K562 (cell line): ENCODE results near the gene CFHR2. TPM values are rescaled to one million over a fixed set of nuclear protein-coding genes. Genes with fewer than 3 reads are reported as not detected.

Experiments
- ATAC-seq: fragments of 200-7000 bp; cut with Tn5 transposase; 3 replicates; pipeline ENCODE4 v1.9.1; 2020; ENCODE audit warnings: moderate library complexity
- BruUV-seq: library from RNA; stranded (reverse); fragments of 400-500 nt; replicated peaks from 2 replicates; lab custom pipeline; 2021; lab: Mats Ljungman, UMichigan
- CTCF ChIA-PET: fragments of 300-600 bp; formaldehyde crosslinking; extraction: SDS; loops from one replicate; lab custom pipeline; 2021; ENCODE audit warnings: low intra/inter-chr PET ratio; lab: Yijun Ruan, JAX
- POLR2A ChIA-PET: fragments of 300-600, 350-650 bp; sonication (Branson Sonifier 250); formaldehyde crosslinking; extraction: SDS; loops from one replicate; lab custom pipeline; 2021; ENCODE audit warnings: antibody characterized with exemption, inconsistent platforms; lab: Yijun Ruan, JAX
- DNase-seq, 4 experiments: peaks; one replicate each; pipeline versions ENCODE4 v3.0.0 to v3.0.0-alpha.2; 2011 to 2018; ENCODE audit warnings: low spot score in 3 of 4, mixed read lengths in 3 of 4; ENCODE audit errors: extremely low read depth in 1 of 4
- FAIRE-seq: peaks from 2 replicates; lab custom pipeline; 2011; peaks lifted over from hg19 to GRCh38; lab: Jason Lieb, UNC
- H2AFZ ChIP-seq: 2 replicates; pipeline ENCODE4 v1.6.0; 2011; ENCODE audit warnings: low read depth, low read length, control low read depth, inconsistent platforms
- H3K27ac ChIP-seq: fragments of 200-600 bp; 3 replicates; pipeline ENCODE4 v1.8.0; 2011; ENCODE audit warnings: low read depth, mild to moderate bottlenecking, control low read depth, inconsistent platforms, low read length, moderate library complexity, mixed read lengths; ENCODE audit errors: extremely low read depth
- H3K27me3 ChIP-seq, 2 experiments: fragments of 300-600 bp in 1 of 2; 2 replicates in 1 of 2; 3 replicates in 1 of 2; pipeline versions ENCODE4 v1.6.0 to v1.8.0; 2011; ENCODE audit warnings: inconsistent platforms in 2 of 2, low read length in 2 of 2, mild to moderate bottlenecking in 1 of 2, mixed read lengths in 1 of 2, moderate library complexity in 1 of 2; ENCODE audit not compliant: control insufficient read depth in 2 of 2, insufficient read depth in 2 of 2
- H3K36me3 ChIP-seq: fragments of 300-600 bp; 3 replicates; pipeline ENCODE4 v1.8.0; 2011; ENCODE audit warnings: mild to moderate bottlenecking, low read length, inconsistent platforms; ENCODE audit not compliant: control insufficient read depth, insufficient read depth
- H3K4me1 ChIP-seq, 2 experiments: fragments of 200-600 bp in 1 of 2; replicated peaks in 1 of 2; 2 replicates in 1 of 2; 3 replicates in 1 of 2; pipeline versions ENCODE4 v1.5.1 to v1.8.0; 2011; ENCODE audit warnings: inconsistent platforms in 2 of 2, low read length in 2 of 2, mild to moderate bottlenecking in 1 of 2, mixed read lengths in 1 of 2, moderate library complexity in 1 of 2; ENCODE audit not compliant: control insufficient read depth in 2 of 2, insufficient read depth in 2 of 2
- H3K4me2 ChIP-seq: 2 replicates; pipeline ENCODE4 v1.6.1; 2011; ENCODE audit warnings: low read length, control low read depth, inconsistent platforms, mixed read lengths; ENCODE audit not compliant: insufficient read depth
- H3K4me3 ChIP-seq: fragments of 200-600 bp; sonication (generic), shearing (Covaris generic); 2 replicates; pipeline ENCODE4 v1.5.1; 2016; ENCODE audit warnings: control low read depth, inconsistent platforms
- H3K79me2 ChIP-seq: fragments of 200-600 bp; 3 replicates; pipeline ENCODE4 v1.8.0; 2011; ENCODE audit warnings: low read length, inconsistent platforms; ENCODE audit not compliant: control insufficient read depth, insufficient read depth
- H3K9ac ChIP-seq, 2 experiments: 2 replicates each; pipeline versions ENCODE4 v1.6.0 to v1.6.1; 2011; ENCODE audit warnings: low read depth in 2 of 2, low read length in 2 of 2, control low read depth in 1 of 2, inconsistent platforms in 1 of 2, mild to moderate bottlenecking in 1 of 2, mixed read lengths in 1 of 2; ENCODE audit not compliant: insufficient read depth in 1 of 2
- H3K9me1 ChIP-seq: one replicate; pipeline ENCODE4 v1.6.0; 2011; ENCODE audit warnings: inconsistent platforms, mild to moderate bottlenecking, low read length, moderate library complexity; ENCODE audit not compliant: control insufficient read depth, insufficient read depth
- H3K9me3 ChIP-seq: replicated peaks from 2 replicates; pipeline ENCODE4 v1.5.1; 2011; ENCODE audit warnings: low read depth, low read length, inconsistent platforms; ENCODE audit not compliant: control insufficient read depth, insufficient read depth
- H4K20me1 ChIP-seq: replicated peaks from 2 replicates; pipeline ENCODE4 v1.6.1; 2011; ENCODE audit warnings: low read length, inconsistent platforms, mixed read lengths; ENCODE audit not compliant: control insufficient read depth, insufficient read depth
- CHD2 ChIP-seq: IDR thresholded peaks from 2 replicates; pipeline ENCODE4 v1.6.1; 2011; ENCODE audit warnings: low read depth, low read length
- CTCF ChIP-seq, 3 experiments: IDR thresholded peaks in 2 of 3; conservative IDR thresholded peaks in 1 of 3; 2 replicates each; pipeline ENCODE4 v1.5.1; 2011 to 2012; ENCODE audit warnings: low read length in 3 of 3, mild to moderate bottlenecking in 3 of 3, control low read depth in 2 of 3, improper control_type of control experiment in 1 of 3, inconsistent platforms in 1 of 3, low read depth in 1 of 3, mixed read lengths in 1 of 3, moderate library complexity in 1 of 3; ENCODE audit not compliant: insufficient read depth in 2 of 3
- HLTF ChIP-seq: fragments of 450-650 bp; IDR thresholded peaks from 2 replicates; pipeline ENCODE4 v1.6.1; 2016
- MAFG ChIP-seq: fragments of 450-650 bp; conservative IDR thresholded peaks from 2 replicates; pipeline ENCODE4 v1.6.1; 2016; ENCODE audit warnings: missing genetic modification characterization, missing compliant biosample characterization
- MYC ChIP-seq, 2 experiments: fragments of 250-450 bp in 1 of 2; sonication (Bioruptor Pico) in 1 of 2; IDR thresholded peaks; 2 replicates each; pipeline versions ENCODE4 v1.5.1 to v1.6.1; 2012 to 2021; ENCODE audit warnings: low read depth in 2 of 2, borderline replicate concordance in 1 of 2, improper control_type of control experiment in 1 of 2, low read length in 1 of 2, mild to moderate bottlenecking in 1 of 2, moderate library complexity in 1 of 2
- NRF1 ChIP-seq, 2 experiments: fragments of 450-650 bp; IDR thresholded peaks in 1 of 2; conservative IDR thresholded peaks in 1 of 2; 2 replicates each; pipeline ENCODE4 v1.6.1; 2014; ENCODE audit warnings: mild to moderate bottlenecking in 2 of 2
- PHB ChIP-seq: fragments of 250-450 bp; sonication (Bioruptor Pico); IDR thresholded peaks from 2 replicates; pipeline ENCODE4 v1.5.0; 2021
- POLR2A ChIP-seq: fragments of 450-650 bp; conservative IDR thresholded peaks from 2 replicates; pipeline ENCODE4 v1.6.1; 2016
- RAD51 ChIP-seq: fragments of 450-650 bp; IDR thresholded peaks from 2 replicates; pipeline ENCODE4 v1.7.1; 2016; ENCODE audit warnings: low read depth, mild to moderate bottlenecking, borderline replicate concordance
- SNAPC5 ChIP-seq: fragments of 250-450 bp; sonication (Bioruptor Pico); IDR thresholded peaks from 2 replicates; pipeline ENCODE4 v1.8.0; 2021; ENCODE audit warnings: moderate library complexity, mild to moderate bottlenecking, inconsistent platforms
- SOX6 ChIP-seq: fragments of 450-650 bp; IDR thresholded peaks from 2 replicates; pipeline ENCODE4 v1.6.1; 2014; ENCODE audit warnings: mild to moderate bottlenecking
- TCFL5 ChIP-seq: fragments of 250-450 bp; sonication (Bioruptor Pico); conservative IDR thresholded peaks from 2 replicates; pipeline ENCODE4 v1.6.1; 2021; ENCODE audit warnings: mild to moderate bottlenecking, moderate library complexity, matching md5 sums
- ZNF696 ChIP-seq: fragments of 250-450 bp; sonication (Bioruptor Pico); conservative IDR thresholded peaks from 2 replicates; pipeline ENCODE4 v1.4.0; 2020; ENCODE audit warnings: mild to moderate bottlenecking, moderate library complexity
- WGBS: fragments of 100-300 bp; shearing (Covaris generic); methylation state at CpG from one replicate; pipeline ENCODE4 v1.1.6; 2016; ENCODE audit warnings: low coverage, mixed read lengths; ENCODE audit not compliant: insufficient coverage; ENCODE audit errors: missing lambda C conversion rate; 5-methylcytosine and 5-hydroxymethylcytosine counted together
- in situ Hi-C: fragments of 300-500 bp; cut with MboI; formaldehyde crosslinking; loops from 4 replicates; pipeline ENCODE4 v1.15.0; 2018; ENCODE audit warnings: inconsistent platforms, mixed read lengths
- intact Hi-C: fragments of 100-400 bp; cut with micrococcal nuclease; formaldehyde crosslinking; loops from 2 replicates; pipeline ENCODE4 v1.14.2; 2022
- polyA plus RNA-seq, 8 experiments: library from polyadenylated mRNA; depleted of rRNA in 4 of 8; stranded (reverse) in 5 of 8; unstranded in 3 of 8; fragments of >200 nt; fragmentation: Nextera tagmentation in 2 of 8; fragmentation: Illumina TruSeq in 1 of 8; extraction: Ambion mirVana in 2 of 8; extraction: Trizol in 1 of 8; gene quantifications; 2 replicates each; pipeline versions ENCODE4 v1.2.1 to v1.2.3, GENCODE V29; 2011 to 2014; ENCODE audit warnings: inconsistent platforms in 1 of 8, missing spikeins in 1 of 8
- total RNA-seq, 7 experiments: library from RNA; depleted of rRNA in 6 of 7; stranded (reverse); fragments of >200 nt in 6 of 7; fragmentation: Illumina TruSeq in 2 of 7; extraction: Trizol in 2 of 7; gene quantifications; 2 replicates each; pipeline versions ENCODE4 v1.2.1 to v1.2.3, GENCODE V29; 2011 to 2021; ENCODE audit warnings: low replicate concordance in 1 of 7
- TF ChIP-seq, protein P1 (sequence below): sonication (generic); formaldehyde crosslinking; IDR thresholded peaks from 2 replicates; pipeline ENCODE4 v1.8.0; 2022; ENCODE audit warnings: mild to moderate bottlenecking, low read depth, missing genetic modification reagents

Gene CFHR2
- total and polyA plus RNA-seq, 9 of the 15 experiments (the other 6 are each of a cell fraction or from before 2014, with no cell fraction given) = not detected

- Histone ChIP-seq H4K20me1 (no peaks in the 10 kb centered on the region), H3K27me3 (no peaks in the 10 kb centered on the region), H3K4me1 (no peaks in the 10 kb centered on the region), H3K9ac (no peak overlapping the region), H3K9me1 (no peaks in the 10 kb centered on the region)
- 3% methylated on average over 2 of the region's 2 CpGs for WGBS
- peak; percentile 63 for TF ChIP-seq MAFG (tag)
- no peak for TF ChIP-seq RAD51
- TF ChIP-seq, all 486 proteins: peak for 1
- Histone ChIP-seq H3K4me2 (no peak overlapping the region), H2AFZ (no peak overlapping the region), H3K4me3 (no peak overlapping the region), H3K36me3 (no peaks in the 10 kb centered on the region), H3K9me3 (no peaks in the 10 kb centered on the region), H3K79me2 (no peaks in the 10 kb centered on the region), H3K27ac (no peak overlapping the region)
- in situ Hi-C loops = no loop called here
- FAIRE-seq = no peak
- ChIA-PET POLR2A (no interaction called here), CTCF (no interaction called here)
- no TSS peak for BruUV-seq
- intact Hi-C loops = no loop called here
- ATAC-seq = no peak
- DNase-seq = no peak
Measured at GRCh38 chr1:197001828-197002227, 58.3 kb downstream of the CFHR2 start.

DNA sequence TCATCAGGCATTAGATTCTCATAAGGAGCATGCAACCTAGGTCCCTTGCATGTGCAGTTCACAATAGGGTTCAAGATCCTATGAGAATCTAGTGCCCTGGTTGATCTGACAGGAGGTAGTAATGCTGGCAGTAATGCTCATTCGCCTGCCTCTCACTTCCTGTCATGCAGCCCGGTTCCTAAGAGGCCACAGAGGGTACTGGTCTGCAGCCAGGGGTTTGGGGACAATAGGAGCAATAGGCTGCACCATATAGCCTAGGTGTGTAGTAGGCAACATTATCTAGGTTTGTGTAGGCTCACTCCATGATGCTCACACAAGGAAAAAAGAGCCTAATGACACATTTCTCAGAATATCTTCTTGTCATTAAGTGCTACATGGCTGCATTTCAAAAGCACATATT lies 59.6 kb downstream of the CFHR2 start:
- no peak overlapping the region for H2AFZ ChIP-seq
- H3K4me3 ChIP-seq = no peak overlapping the region
- no peaks in the 10 kb centered on the region for H4K20me1 ChIP-seq
- FAIRE-seq (no peak), DNase-seq (no peak), ATAC-seq (no peak)
- in situ Hi-C loops (no loop called here), intact Hi-C loops (no loop called here)
- ChIA-PET POLR2A (no interaction called here), CTCF (no interaction called here)
- no TSS peak for BruUV-seq
- H3K9me1 ChIP-seq = no peaks in the 10 kb centered on the region
- H3K27ac ChIP-seq = no peak overlapping the region
- WGBS = 2% methylated on average over 2 of the region's 2 CpGs
- H3K4me2 ChIP-seq = no peak overlapping the region
- H3K9ac ChIP-seq = no peak overlapping the region
- H3K79me2 ChIP-seq = no peaks in the 10 kb centered on the region
- H3K4me1 ChIP-seq = no peaks in the 10 kb centered on the region
- H3K9me3 ChIP-seq = no peaks in the 10 kb centered on the region
- H3K27me3 ChIP-seq = no peaks in the 10 kb centered on the region
- H3K36me3 ChIP-seq = no peaks in the 10 kb centered on the region
- no peak for TF ChIP-seq POLR2A
- no peak for TF ChIP-seq SNAPC5 (CRISPR knock-in tag)
- no peak for TF ChIP-seq NRF1 (conservative IDR thresholded peaks at IDR 0.05 in 1 of 2, IDR thresholded peaks at IDR 0.05 in 1 of 2)
- TF ChIP-seq TCFL5 (CRISPR knock-in tag) = no peak
- TF ChIP-seq MYC (IDR thresholded peaks at IDR 0.05; ENCODE audit: low read depth, low read length) = no peak
- no peak for TF ChIP-seq MYC (CRISPR knock-in tag; IDR thresholded peaks at IDR 0.05; ENCODE audit: borderline replicate concordance, low read depth)
- TF ChIP-seq CHD2 = no peak
- TF ChIP-seq ZNF696 (CRISPR knock-in tag) = no peak
- TF ChIP-seq PHB (CRISPR knock-in tag) = no peak
- TF ChIP-seq, protein P1, sequence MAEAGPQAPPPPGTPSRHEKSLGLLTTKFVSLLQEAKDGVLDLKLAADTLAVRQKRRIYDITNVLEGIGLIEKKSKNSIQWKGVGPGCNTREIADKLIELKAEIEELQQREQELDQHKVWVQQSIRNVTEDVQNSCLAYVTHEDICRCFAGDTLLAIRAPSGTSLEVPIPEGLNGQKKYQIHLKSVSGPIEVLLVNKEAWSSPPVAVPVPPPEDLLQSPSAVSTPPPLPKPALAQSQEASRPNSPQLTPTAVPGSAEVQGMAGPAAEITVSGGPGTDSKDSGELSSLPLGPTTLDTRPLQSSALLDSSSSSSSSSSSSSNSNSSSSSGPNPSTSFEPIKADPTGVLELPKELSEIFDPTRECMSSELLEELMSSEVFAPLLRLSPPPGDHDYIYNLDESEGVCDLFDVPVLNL (CRISPR knock-in tag) = no peak
- no peak for TF ChIP-seq SOX6
- TF ChIP-seq CTCF (IDR thresholded peaks at IDR 0.05 in 2 of 3, conservative IDR thresholded peaks at IDR 0.05 in 1 of 3; ENCODE audit: insufficient read depth in 2 of 3, low read depth in 1 of 3, low read length in 3 of 3) = no peak
- no peak for TF ChIP-seq HLTF
